SKM-1 (cell line): ENCODE results near the gene ZNF652.

ENCODE experiments used
- DNase-seq: peaks from one replicate; lab custom pipeline; 2025; ENCODE audit not compliant: unreplicated experiment; lab: John Stamatoyannopoulos, UW

The ZNF652 gene

GRCh38 chr17:49359990-49360795 lies 1.9 kb downstream of the ZNF652 start:
- DNase-seq: no peak

- no peak for DNase-seq
Observed at GRCh38 chr17:49358641-49359247, 3.3 kb downstream of the ZNF652 start.

- DNase-seq: no peak
Observed at GRCh38 chr17:49357516-49357915, 4.5 kb downstream of the ZNF652 start.

- DNase-seq: no peak
Observed at GRCh38 chr17:49356320-49356719, 5.7 kb downstream of the ZNF652 start.

GRCh38 chr17:49353607-49354006 lies 8.4 kb downstream of the ZNF652 start:
- no peak for DNase-seq

- DNase-seq: no peak
Observed at GRCh38 chr17:49352587-49353154, 9.4 kb downstream of the ZNF652 start.

GRCh38 chr17:49351572-49352140 lies 10.4 kb downstream of the ZNF652 start:
- no peak for DNase-seq

GRCh38 chr17:49349541-49349940 lies 12.5 kb downstream of the ZNF652 start:
- DNase-seq: no peak

- DNase-seq: no peak
Observed at GRCh38 chr17:49344914-49345313, 17.1 kb downstream of the ZNF652 start.

GRCh38 chr17:49343273-49343672 lies 18.8 kb downstream of the ZNF652 start:
- peak; percentile 13 for DNase-seq

GRCh38 chr17:49342575-49342936 lies 19.5 kb downstream of the ZNF652 start:
- no peak for DNase-seq

GRCh38 chr17:49341356-49341755 lies 20.7 kb downstream of the ZNF652 start:
- DNase-seq: no peak

GRCh38 chr17:49339354-49339753 lies 22.7 kb downstream of the ZNF652 start:
- no peak for DNase-seq

GRCh38 chr17:49338883-49339282 lies 23.2 kb downstream of the ZNF652 start:
- no peak for DNase-seq

GRCh38 chr17:49337884-49338283 lies 24.2 kb downstream of the ZNF652 start:
- DNase-seq: no peak

GRCh38 chr17:49334744-49335512 lies 27.1 kb downstream of the ZNF652 start:
- no peak for DNase-seq

GRCh38 chr17:49333804-49334203 lies 28.2 kb downstream of the ZNF652 start:
- no peak for DNase-seq

- DNase-seq: peak; percentile 49
Observed at GRCh38 chr17:49327835-49328784, 33.9 kb downstream of the ZNF652 start.

GRCh38 chr17:49325980-49326379 lies 36.1 kb downstream of the ZNF652 start:
- no peak for DNase-seq

GRCh38 chr17:49318435-49318965 lies 43.5 kb downstream of the ZNF652 start:
- DNase-seq: no peak
